Measurements from ENCODE around the gene MINDY1. TPM values are rescaled to one million over a fixed set of nuclear protein-coding genes. Genes with fewer than 3 reads are reported as not detected.
A peak's percentile ranks its signal among the peaks of the same experiment; 100 is the strongest.

The MINDY1 gene
- total and polyA plus RNA-seq, 9 of the 15 experiments (the other 6 are each of a cell fraction or from before 2014, with no cell fraction given) = 0.49 to 11.0 (median 6.0) TPM

- TF ChIP-seq, protein P1, sequence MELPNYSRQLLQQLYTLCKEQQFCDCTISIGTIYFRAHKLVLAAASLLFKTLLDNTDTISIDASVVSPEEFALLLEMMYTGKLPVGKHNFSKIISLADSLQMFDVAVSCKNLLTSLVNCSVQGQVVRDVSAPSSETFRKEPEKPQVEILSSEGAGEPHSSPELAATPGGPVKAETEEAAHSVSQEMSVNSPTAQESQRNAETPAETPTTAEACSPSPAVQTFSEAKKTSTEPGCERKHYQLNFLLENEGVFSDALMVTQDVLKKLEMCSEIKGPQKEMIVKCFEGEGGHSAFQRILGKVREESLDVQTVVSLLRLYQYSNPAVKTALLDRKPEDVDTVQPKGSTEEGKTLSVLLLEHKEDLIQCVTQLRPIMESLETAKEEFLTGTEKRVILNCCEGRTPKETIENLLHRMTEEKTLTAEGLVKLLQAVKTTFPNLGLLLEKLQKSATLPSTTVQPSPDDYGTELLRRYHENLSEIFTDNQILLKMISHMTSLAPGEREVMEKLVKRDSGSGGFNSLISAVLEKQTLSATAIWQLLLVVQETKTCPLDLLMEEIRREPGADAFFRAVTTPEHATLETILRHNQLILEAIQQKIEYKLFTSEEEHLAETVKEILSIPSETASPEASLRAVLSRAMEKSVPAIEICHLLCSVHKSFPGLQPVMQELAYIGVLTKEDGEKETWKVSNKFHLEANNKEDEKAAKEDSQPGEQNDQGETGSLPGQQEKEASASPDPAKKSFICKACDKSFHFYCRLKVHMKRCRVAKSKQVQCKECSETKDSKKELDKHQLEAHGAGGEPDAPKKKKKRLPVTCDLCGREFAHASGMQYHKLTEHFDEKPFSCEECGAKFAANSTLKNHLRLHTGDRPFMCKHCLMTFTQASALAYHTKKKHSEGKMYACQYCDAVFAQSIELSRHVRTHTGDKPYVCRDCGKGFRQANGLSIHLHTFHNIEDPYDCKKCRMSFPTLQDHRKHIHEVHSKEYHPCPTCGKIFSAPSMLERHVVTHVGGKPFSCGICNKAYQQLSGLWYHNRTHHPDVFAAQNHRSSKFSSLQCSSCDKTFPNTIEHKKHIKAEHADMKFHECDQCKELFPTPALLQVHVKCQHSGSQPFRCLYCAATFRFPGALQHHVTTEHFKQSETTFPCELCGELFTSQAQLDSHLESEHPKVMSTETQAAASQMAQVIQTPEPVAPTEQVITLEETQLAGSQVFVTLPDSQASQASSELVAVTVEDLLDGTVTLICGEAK (IDR thresholded peaks at IDR 0.05) = peak; percentile 38; the same call in 1 of the 2 replicates
- TF ChIP-seq, protein P1 (CRISPR knock-in tag; IDR thresholded peaks at IDR 0.05) = no peak
- peak; percentile 95 for TF ChIP-seq LEF1 (IDR thresholded peaks at IDR 0.05)
- no peak for TF ChIP-seq SFPQ (IDR thresholded peaks at IDR 0.05; ENCODE audit: low read depth, low read length)
- no peak for TF ChIP-seq ZNF124 (CRISPR knock-in tag; IDR thresholded peaks at IDR 0.05)
- peak; percentile 71 for TF ChIP-seq HMGN3 (IDR thresholded peaks at IDR 0.05; ENCODE audit: borderline replicate concordance, extremely low read depth, insufficient read length, low read depth, low read length)
- TF ChIP-seq ATF1 (CRISPR knock-in tag; IDR thresholded peaks at IDR 0.05) = no peak
- peak; percentile 72 for TF ChIP-seq ATF1 (tag; IDR thresholded peaks at IDR 0.05)
- no peak for TF ChIP-seq CREB5 (CRISPR knock-in tag; IDR thresholded peaks at IDR 0.05)
- no peak for TF ChIP-seq MIER1 (IDR thresholded peaks at IDR 0.05; ENCODE audit: low read depth)
- TF ChIP-seq NBN (IDR thresholded peaks at IDR 0.05; ENCODE audit: low read depth) = peak; percentile 48; the same call in 1 of the 2 replicates
- no peak for TF ChIP-seq SIRT6 (IDR thresholded peaks at IDR 0.05; ENCODE audit: low read depth, low read length)
- TF ChIP-seq SREBF1 (IDR thresholded peaks at IDR 0.05; ENCODE audit: borderline replicate concordance, low read depth, low read length) = no peak
- TF ChIP-seq SMARCA5 (IDR thresholded peaks at IDR 0.05) = no peak
- TF ChIP-seq RBM34 (IDR thresholded peaks at IDR 0.05; ENCODE audit: borderline replicate concordance, insufficient read depth, low read length) = no peak
- no peak for TF ChIP-seq TCFL5 (CRISPR knock-in tag; conservative IDR thresholded peaks at IDR 0.05)
Measured at GRCh38 chr1:150976879-150977694, 29.6 kb downstream of the MINDY1 start (continued).

Data from K562 (cell line).